ENCODE results near the gene ENPP1.
A peak's percentile ranks its signal among the peaks of the same experiment; 100 is the strongest.
"Not testable (repeated sequence)": the region's sequence is repeated elsewhere in the genome, so short reads cannot be mapped to it uniquely, and the experiment has no call there.

The ENPP1 gene

GRCh38 chr6:131875647-131876046, 67.8 kb downstream of the ENPP1 start:
- DNase-seq (ENCODE audit: low read depth, low spot score), result no peak

GRCh38 chr6:131876545-131876944, 68.7 kb downstream of the ENPP1 start:
- DNase-seq (ENCODE audit: low read depth, low spot score), result no peak

GRCh38 chr6:131877999-131878789, 70.4 kb downstream of the ENPP1 start:
- DNase-seq (ENCODE audit: low read depth, low spot score), result peak; percentile 8

DNA sequence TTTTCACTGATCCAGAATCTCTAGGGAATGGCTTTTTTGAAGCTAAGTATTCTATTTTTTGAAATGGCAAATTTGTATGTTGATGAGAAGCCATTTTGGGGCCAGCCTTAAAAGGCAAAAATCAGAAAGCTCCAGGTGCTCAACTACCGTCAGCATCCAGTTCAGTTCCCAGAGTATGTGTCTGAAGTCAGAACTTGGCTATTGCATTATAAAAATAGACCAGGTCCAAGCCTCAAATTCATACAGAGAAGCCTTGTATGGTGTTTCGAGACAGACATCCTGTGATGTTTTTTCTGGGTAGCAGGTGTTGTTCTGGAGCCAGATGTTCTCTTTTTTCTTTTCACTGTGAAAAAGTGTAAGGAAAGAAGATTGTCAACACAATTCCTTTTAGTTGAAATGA, 75.2 kb downstream of the ENPP1 start:
- DNase-seq (ENCODE audit: low read depth, low spot score), result no peak

GRCh38 chr6:131885237-131885636, 77.4 kb downstream of the ENPP1 start:
- no peak for DNase-seq (ENCODE audit: low read depth, low spot score)

DNA sequence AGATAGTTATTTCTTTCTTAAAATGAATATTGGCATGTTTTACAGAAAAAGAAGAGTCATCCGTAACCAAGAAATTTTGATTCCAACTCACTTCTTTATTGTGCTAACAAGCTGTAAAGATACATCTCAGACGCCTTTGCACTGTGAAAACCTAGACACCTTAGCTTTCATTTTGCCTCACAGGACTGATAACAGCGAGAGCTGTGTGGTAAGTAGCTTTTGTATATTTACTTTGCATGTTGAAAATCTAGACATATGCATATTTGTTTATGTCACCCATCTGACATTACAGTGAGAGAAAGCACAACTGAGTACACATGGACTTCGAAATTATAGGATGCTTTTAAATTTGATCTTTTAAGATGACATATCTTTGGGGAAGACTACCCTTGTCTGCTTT, 78.7 kb downstream of the ENPP1 start:
- DNase-seq (ENCODE audit: low read depth, low spot score), result no peak

- DNase-seq (ENCODE audit: low read depth, low spot score), result no peak
Measured at GRCh38 chr6:131890091-131890490, 82.3 kb downstream of the ENPP1 start.

- no peak for DNase-seq (ENCODE audit: low read depth, low spot score)
Measured at GRCh38 chr6:131893198-131893597, 85.4 kb downstream of the ENPP1 start.

DNA sequence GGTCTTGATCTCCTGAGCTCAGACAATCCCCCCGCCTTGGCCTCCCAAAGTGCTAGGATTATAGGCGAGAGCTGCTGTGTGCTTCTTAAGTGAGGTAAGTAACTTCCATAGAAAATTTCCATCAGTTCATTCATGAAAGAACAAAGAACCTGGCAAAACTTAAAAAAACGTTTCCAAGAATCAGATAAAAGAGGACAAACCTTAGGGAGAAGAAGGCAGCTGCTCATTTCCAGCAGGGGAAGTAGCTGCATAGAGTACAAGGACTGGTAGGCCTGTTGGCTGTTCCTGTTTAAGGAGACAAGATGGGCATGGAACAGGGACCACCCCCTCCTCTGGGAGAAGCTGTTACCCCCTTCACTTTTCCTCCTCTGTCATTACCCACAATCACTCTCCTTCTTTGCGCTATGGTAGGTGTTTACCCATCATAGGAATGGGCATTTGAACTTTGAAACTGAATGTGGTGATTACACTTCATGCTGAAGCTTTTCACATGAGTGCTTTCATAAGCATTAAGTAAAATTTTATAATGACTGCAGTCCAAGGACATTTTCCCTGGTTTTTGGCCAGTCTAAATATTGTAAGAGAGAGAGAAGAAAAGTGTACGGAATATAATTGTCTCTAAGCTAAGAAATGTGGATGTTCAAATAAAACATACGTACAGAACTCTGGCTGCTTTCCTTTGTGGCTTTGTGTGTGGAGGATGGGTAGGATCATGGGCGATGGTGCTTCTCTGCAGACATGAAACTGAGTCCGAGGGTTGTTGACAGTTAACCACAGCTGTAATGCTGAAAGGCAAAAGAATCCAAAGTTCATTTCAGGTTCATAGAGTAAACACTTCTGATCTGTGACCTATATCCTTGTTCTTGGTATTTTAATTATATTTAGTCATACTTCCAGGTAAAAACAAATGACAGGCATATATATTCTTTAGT, 86.9 kb downstream of the ENPP1 start:
- no peak for DNase-seq (ENCODE audit: low read depth, low spot score)

DNA sequence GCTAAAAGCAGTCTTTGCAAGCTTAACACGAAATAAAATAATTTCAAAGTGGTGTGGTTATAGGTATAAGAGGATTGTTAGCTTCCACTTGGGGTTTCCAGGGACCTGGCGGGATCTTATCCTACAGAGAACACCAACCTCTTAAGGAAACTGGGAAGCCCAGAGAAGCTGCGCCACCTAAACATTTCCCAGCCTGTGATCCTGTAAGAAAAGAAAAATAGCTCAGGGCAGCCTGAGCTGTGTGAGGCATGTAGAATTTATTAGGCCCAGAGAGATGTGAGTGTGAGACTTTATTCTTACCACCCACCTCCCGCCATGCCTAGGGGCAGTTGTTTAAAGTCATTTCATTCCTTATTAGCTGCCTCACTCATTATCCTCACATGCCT, 89.2 kb downstream of the ENPP1 start:
- no peak for DNase-seq (ENCODE audit: low read depth, low spot score)

- DNase-seq (ENCODE audit: low read depth, low spot score), result no peak
Measured at GRCh38 chr6:131897621-131898020, 89.8 kb downstream of the ENPP1 start.

- DNase-seq (ENCODE audit: low read depth, low spot score), result no peak
Measured at GRCh38 chr6:131898718-131899117, 90.9 kb downstream of the ENPP1 start.

GRCh38 chr6:131900231-131900630, 92.4 kb downstream of the ENPP1 start:
- no peak for DNase-seq (ENCODE audit: low read depth, low spot score)

- DNase-seq (ENCODE audit: low read depth, low spot score), result not testable (repeated sequence)
Measured at GRCh38 chr6:131901326-131901873, 93.6 kb downstream of the ENPP1 start.

DNA sequence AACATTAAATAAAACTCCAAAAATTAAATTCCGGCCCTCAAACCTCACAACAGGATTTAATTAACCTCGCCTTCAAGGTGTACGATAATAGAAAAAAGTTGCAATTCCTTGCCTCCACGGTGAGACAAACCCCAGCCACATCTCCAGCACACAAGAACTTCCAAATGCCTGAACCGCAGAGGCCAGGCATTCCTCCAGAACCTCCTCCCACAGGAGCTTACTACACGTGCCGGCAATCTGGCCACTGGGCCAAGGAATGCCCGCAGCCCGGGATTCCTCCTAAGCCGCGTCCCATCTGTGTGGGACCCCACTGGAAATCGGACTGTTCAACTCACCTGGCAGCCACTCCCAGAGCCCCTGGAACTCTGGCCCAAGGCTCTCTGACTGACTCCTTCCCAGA, 95.9 kb downstream of the ENPP1 start:
- not testable (repeated sequence) for DNase-seq (ENCODE audit: low read depth, low spot score)

DNA sequence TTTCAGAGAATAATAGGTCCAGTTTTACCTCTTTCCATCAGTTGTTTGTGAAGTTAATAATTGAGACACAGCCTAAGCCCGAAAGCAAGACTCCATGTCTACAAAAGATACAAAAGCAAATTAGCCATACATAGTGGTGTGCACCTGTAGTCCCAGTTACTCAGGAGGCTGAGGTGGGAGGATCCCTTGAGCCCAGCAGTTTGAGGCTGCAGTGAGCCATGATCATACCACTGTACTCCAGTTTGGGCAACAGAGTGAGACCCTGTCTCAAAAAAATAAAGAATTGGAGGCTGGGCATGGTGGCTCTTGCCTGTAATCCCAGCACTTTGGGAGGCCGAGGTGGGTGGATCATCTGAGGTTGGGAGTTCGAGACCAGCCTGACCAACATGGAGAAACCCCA, 101.0 kb downstream of the ENPP1 start:
- not testable (repeated sequence) for DNase-seq (ENCODE audit: low read depth, low spot score)

GRCh38 chr6:131909408-131910218, 101.8 kb downstream of the ENPP1 start:
- DNase-seq (ENCODE audit: low read depth, low spot score), result peak; percentile 83

DNA sequence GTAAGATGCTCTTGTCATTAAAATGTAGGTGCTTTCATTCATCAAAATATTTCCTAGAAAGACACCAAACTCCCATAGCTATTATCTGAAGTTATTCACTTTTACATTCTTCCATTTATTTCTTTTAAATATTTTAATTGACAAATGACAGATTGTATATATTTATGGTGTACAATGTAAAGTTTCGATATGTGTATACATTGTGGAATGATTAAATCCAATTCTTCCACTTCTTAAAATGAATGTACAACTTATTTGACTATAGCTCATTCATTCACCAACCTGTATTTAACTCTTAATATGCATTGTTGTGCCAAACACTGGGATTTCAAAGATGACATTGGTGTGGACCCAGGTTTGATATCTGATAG, 102.4 kb downstream of the ENPP1 start:
- DNase-seq (ENCODE audit: low read depth, low spot score), result no peak

DNA sequence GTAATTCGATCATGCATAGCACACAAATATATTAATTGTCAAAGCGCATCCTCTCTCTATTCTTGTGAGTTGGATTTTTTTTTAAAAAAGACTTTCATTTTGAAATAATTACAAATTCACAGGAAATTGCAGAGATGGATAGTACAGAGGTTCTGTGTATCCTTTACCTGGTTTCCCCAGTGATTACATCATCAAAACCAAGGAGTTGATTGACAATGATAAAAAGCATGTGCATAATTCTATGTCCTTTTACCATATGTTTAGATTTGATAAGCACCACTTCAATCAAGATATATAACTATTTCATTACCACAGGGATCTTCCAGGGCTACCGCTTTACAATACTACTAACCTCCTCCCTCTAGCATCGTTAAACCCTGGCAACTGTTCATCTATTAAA, 103.1 kb downstream of the ENPP1 start:
- DNase-seq (ENCODE audit: low read depth, low spot score), result no peak

- DNase-seq (ENCODE audit: low read depth, low spot score), result no peak
Measured at GRCh38 chr6:131911951-131912350, 104.1 kb downstream of the ENPP1 start.

- no peak for DNase-seq (ENCODE audit: low read depth, low spot score)
Measured at GRCh38 chr6:131914234-131914633, 106.4 kb downstream of the ENPP1 start.

Measured in astrocyte of the hippocampus (primary cell).